Left cardiac atrium (tissue), 4 donors: ENCODE results near the gene KRTAP2-1. TPM values are rescaled to one million over a fixed set of nuclear protein-coding genes. Genes with fewer than 3 reads are reported as not detected.
"Not testable (repeated sequence)": the region's sequence is repeated elsewhere in the genome, so short reads cannot be mapped to it uniquely, and the experiment has no call there.

Experiments used
- ATAC-seq, 2 donors: fragments of 200-7000 bp; cut with Tn5 transposase; one replicate each; pipeline ENCODE4 v1.9.1; 2020; ENCODE audit warnings: mild to moderate bottlenecking in 2 of 2, moderate library complexity in 2 of 2
- DNase-seq: peaks from one replicate; pipeline ENCODE4 v3.0.0-alpha.2; 2020
- intact Hi-C, 2 donors: fragments of 100-400 bp; cut with DNase I; formaldehyde crosslinking; loops; one replicate each; pipeline versions ENCODE4 v1.14.1 to v1.15.1; 2022 to 2023
- total RNA-seq, 2 donors: library from RNA; stranded (reverse); fragmentation: NEBNext Ultra II Directional; extraction: Animal tissue kit (Norgen Biotek cat#: 25700); gene quantifications; one replicate each; pipeline ENCODE4 v1.2.1, GENCODE V29; 2021
- donor health status: DM: no; HTN: yes; CAD: no.
- donor health status: DM: no; HTN: yes; CAD: no; lungs with severe emphysema.
- donor health status: DM: yes; HTN: yes; CAD: no.
- donor health status: Dilated cardiomyopathy.

The KRTAP2-1 gene
- total RNA-seq, 2 donors from 2014 or later, result not detected

GRCh38 chr17:41018541-41018940 lies 28.6 kb downstream of the KRTAP2-1 start:
- no peak for DNase-seq
- no peak for ATAC-seq
- intact Hi-C loops, result no loop called here

DNA sequence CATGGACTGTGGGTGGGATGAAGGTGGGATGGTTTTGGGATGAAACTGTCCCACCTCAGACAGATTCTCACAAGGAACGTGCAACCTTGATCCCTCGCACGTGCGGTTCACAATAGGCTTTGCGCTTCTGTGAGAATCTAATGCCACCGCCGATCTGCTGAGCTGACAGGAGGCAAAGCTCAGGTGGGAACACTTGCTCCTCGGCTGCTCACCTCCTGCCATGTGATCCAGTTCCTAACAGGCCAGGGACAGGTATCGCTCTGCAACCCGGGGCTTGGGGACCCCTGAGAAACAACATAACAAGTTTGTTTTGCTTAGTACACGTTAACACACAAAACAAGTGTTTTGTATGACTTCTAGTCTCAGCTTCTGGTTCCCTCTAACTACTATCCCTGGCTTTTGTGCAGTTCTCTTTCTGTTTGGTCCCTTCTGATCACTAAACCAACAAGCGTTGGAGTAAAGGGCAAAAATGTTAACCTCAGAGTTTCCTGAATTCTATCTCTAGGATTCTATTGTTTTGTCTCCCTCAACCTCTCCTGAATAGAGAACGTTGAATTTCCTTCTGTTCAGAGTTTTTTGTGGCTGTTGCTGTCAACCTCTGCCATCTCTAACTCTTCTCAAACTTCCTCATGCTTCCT lies 30.4 kb downstream of the KRTAP2-1 start:
- ATAC-seq (no peak), DNase-seq (no peak)
- intact Hi-C loops, result no loop called here

DNA sequence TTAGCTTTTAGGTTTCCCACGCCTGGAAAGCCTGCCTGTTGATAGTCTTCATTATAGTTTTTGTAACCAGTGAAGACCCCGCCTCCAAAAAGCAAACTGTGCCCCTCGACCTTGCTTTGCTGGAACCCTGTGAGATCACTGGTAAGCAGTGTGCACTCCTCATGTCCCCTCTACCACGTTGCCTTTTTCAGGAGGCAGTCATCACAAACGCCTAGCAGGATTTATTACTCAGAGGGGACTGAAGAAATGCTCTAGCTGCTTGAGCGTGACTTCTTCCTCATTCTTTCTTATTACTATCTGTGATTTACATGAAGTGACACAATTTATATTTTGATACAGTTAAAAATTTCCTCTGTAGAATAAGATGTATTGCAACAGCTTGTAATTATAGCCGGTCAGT lies 31.7 kb downstream of the KRTAP2-1 start:
- DNase-seq (no peak), ATAC-seq (no peak)
- intact Hi-C loops, result no loop called here

DNA sequence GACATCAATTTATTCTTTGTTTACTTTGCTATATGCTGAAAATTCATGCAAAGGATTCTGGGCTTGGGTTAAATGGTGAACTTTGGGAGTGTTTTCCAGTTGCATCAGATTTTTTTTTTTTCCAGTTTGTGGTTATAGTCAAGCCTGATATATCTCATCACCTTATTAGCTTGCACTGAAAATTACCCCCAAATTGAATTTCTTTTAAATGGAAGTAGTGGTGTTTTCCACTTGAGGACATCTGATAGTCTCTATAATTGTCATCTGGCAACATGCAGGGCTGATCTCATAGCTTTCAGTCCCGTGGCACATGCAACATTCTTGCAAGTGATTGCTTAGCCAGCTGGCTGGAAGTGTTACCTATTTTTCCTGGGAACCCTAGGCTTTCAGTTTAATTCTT lies 33.5 kb downstream of the KRTAP2-1 start:
- ATAC-seq (no peak), DNase-seq (no peak)
- intact Hi-C loops, result no loop called here

GRCh38 chr17:41013181-41013580 lies 33.9 kb downstream of the KRTAP2-1 start:
- no peak for ATAC-seq
- intact Hi-C loops, result no loop called here

DNA sequence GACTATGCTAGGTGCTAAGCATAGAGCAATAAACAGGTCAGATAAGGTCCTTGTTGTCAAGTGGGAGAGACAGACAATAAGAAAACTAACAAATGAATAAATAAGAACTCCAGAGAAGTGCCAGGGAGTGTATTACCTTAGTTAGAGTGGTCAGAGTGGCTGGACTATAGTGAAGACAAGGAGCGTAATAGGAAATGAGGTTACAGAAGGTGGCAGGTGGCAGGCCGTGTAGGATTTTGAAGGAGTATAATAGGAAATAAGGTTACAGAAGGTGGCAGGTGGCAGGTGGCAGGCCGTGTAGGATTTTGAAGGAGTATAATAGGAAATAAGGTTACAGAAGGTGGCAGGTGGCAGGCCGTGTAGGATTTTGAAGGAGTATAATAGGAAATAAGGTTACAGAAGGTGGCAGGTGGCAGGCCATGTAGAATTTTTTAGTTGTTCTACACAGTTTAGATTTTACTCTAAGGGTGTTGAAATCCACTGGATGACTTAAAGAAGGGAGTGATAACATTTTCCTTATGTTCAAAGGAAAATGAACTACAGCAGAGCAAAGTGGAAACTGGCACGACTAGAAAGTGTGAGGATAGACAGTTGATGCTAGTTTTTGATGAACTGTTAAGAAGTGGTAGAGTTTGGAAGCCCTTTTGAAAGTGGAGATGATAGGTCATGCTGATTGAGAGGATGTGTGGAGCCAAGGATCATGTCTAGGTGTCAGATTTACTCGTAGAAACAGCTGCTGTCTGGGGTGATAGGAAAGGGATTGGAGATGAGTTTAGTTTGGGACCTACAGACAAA lies 34.6 kb downstream of the KRTAP2-1 start:
- no peak for ATAC-seq
- no peak for DNase-seq
- intact Hi-C loops, result no loop called here

More at GRCh38 chr17:41013181-41013580, 33.9 kb downstream of the KRTAP2-1 start:
- no peak for DNase-seq

- intact Hi-C loops, result no loop called here
- DNase-seq (no peak), ATAC-seq (no peak)
Observed at GRCh38 chr17:41010441-41010840, 36.7 kb downstream of the KRTAP2-1 start.

DNA sequence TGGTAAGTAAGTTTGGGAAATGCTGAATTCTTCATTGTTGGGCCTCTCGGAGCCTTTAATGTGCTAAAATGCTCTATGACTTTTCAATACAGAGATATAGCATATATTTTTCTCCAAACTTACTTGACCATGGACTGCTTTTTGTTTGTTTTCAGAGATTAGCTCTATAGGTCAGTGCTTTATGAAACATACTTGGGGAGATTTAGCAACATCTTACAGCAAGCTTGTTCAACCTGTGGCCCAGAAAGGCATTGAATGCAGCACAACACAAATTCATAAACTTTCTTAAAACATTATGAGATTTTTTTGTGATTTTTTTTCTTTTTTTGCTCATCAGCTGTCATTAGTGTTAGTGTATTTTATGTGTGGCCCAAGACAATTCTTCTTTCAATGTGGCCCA lies 37.2 kb downstream of the KRTAP2-1 start:
- no peak for ATAC-seq
- DNase-seq, result no peak
- intact Hi-C loops, result no loop called here

DNA sequence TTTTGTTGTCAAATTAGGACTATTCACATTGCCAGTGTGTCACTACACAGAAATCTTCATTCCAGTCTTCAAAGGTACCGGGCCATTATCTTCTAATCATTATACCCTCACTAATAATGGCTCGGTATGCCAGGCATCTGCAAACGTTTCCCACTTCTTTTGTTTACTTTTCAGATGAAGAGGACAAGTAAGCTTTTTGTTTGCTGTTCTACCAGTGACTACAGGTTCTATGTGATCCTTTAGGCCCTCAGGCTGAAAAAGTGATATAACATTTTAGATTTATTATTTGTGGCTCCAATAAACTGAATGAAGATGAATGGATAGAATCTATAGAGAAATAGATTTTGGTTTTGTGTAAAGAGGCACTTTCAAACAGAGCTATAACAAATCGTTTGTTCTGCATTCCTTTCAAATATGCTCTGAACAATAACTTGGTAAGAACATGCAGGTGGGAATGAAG lies 37.8 kb downstream of the KRTAP2-1 start:
- DNase-seq (no peak), ATAC-seq (no peak)
- intact Hi-C loops, result no loop called here

- ATAC-seq (no peak), DNase-seq (no peak)
- intact Hi-C loops, result no loop called here
Observed at GRCh38 chr17:41008811-41009210, 38.3 kb downstream of the KRTAP2-1 start, which contains the start of gene KRTAP3-1. Gene KRTAP3-1 (minus strand): TSS chr17:41009128. CDS start chr17:41009074, 54 bp downstream.

GRCh38 chr17:41004397-41004796 lies 42.7 kb downstream of the KRTAP2-1 start:
- DNase-seq (no peak), ATAC-seq (no peak)
- intact Hi-C loops, result no loop called here

DNA sequence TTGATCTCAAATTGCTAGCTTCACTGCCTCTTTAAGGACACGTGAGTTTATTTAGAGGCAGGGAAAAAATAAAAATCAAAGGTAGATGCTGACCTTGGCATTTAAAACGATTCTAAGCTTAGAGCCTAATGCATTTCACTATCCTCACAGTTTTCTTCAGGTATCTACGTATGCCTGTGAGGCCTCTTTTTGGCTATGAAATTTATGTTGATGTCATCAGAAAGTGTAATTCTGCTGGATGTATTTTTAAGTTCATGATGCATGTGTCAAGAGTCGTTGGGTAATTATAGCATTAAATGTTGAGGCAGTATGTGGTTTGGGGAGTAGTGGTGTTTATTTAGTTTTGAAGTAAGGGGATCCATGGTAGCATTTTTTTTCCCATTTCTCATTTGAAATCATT lies 43.2 kb downstream of the KRTAP2-1 start:
- DNase-seq, result no peak
- intact Hi-C loops, result no loop called here
- ATAC-seq, result no peak

DNA sequence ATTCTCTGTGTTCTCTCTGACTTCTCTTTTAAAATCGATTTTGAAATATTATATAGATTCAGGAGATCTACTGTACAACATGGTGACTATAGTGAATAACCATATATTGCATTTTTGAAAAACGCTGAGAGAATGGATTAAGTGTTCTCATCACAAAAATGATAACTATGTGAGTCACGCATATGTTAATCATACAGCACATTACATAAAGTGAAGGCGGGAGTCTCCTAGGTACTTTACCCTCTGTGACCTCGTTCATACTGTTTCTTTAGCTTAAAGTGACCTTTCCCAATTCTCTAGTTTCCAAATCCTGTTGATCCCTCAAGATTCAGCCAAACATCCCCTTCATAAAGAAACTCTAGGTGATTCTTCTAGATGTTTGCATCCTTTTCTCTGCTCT lies 44.3 kb downstream of the KRTAP2-1 start:
- intact Hi-C loops, result no loop called here
- ATAC-seq (no peak), DNase-seq (no peak)

DNA sequence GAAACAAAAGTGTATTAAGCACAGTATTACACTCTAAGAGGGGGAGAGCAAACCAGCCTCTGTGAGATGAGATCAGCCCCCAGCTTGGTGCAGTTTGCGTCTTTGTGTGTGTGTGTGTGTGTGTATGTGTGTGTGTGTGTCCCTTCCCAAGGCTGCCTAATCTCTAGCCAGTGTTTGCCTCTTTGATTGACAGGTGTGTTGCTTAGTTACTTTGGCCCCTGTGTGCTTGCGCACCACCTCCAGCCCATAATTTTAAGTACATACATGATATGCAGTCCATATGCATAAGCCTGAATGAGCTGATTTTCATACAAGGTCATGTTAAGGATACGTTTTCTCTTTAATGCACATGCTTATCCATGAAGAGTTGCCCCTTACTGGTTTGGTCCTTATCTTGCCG lies 45.3 kb downstream of the KRTAP2-1 start:
- intact Hi-C loops, result no loop called here
- ATAC-seq (no peak), DNase-seq (no peak)

DNA sequence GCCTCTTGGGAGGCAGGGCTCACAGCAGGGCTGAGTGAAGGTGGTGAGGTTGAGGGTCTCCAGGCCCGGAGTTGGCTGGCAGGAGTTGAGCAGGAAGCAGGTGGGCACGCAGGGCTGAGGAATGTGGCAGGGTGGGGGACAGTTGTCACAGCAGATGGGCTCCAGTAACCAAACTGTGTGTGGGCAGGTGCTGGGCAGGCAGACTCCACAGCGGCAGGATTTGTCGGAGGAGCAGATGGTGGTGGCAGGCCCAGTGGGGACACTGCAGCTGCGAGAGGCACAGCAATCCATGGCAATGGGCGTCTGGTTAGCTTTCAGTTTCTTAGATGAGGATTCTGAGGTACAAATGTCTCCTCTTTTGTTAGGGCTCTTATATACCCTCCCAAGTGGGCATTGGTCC lies 47.6 kb downstream of the KRTAP2-1 start, which contains the start of gene KRTAP3-2:
Gene KRTAP3-2, minus strand, starts transcription at position 344 of the 400 bp plus-strand sequence. Its CDS starts 53 bp downstream, at position 291.
- ATAC-seq, DNase-seq, intact Hi-C loops: not testable (repeated sequence)

DNA sequence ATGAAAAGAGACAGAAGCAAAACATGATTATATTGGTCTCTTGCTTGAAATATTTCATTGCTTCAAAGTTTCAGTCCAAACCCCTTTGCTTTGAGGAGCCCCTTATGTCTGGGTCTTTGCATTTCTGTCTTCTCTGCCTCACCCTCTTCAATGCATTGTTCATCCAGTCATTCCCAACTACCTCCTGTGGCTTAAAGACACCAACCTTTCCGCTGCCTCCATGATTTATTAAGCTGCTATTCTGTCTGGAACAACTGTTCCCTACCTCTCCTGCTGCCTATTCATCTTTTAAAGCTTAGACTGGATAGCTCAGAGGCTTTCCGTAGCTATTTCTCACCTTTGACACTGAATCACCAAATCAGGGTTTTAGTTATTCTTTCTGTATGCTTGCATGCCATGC lies 49.8 kb downstream of the KRTAP2-1 start:
- ATAC-seq (no peak), DNase-seq (no peak)
- intact Hi-C loops, result no loop called here

DNA sequence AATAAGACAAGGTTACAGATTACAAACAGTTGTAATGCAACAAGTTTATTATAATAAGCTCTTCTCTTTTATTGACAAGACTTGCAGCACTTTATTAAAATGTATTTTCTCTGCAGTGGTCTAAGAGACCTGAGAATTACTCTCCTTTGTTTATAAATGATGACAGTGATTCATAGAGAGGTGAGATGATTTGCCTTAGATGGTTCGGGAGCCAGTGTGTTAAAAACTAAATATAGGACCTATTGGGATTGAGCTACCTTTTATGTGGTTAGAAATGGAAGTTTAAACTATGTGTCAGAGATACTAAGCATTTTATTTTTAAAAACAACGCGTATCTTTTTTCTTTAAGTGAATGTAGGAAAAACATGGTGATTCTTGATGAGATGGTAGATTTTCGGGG lies 50.3 kb downstream of the KRTAP2-1 start:
- no peak for DNase-seq
- ATAC-seq, result no peak
- intact Hi-C loops, result no loop called here
